Activated CD4-positive, CD25-positive, alpha-beta regulatory T cell treated with anti-CD3 and anti-CD28 coated beads, Interleukin-2, amount 50 U/mL, for 16 hours (primary cell): ENCODE results near the gene DCX.
"Not testable (repeated sequence)": the region's sequence is repeated elsewhere in the genome, so short reads cannot be mapped to it uniquely, and the experiment has no call there.

Experiments
- DNase-seq: peaks from one replicate; pipeline ENCODE4 v3.0.0-alpha.2; 2020; ENCODE audit warnings: low read depth, low spot score

Gene DCX

DNA sequence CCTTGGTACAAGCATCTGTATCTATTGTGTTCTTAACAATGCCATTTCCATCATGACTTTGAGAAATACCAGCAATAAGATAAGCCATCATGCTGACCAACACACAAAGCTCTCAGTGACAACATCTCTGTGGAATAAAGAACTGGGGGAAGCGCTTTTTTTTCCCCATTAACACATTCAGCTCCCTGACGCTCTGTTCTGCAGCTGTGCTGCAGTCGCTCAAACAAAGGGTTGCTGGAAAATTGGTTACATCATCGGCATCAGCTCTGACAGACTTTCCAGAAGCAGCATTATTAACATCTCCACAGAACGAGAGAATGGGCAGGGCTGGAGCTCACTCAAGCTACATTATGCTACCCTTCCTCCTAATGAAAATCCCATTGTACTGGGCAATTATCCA, 39.9 kb downstream of the DCX start:
- DNase-seq, result no peak

DNA sequence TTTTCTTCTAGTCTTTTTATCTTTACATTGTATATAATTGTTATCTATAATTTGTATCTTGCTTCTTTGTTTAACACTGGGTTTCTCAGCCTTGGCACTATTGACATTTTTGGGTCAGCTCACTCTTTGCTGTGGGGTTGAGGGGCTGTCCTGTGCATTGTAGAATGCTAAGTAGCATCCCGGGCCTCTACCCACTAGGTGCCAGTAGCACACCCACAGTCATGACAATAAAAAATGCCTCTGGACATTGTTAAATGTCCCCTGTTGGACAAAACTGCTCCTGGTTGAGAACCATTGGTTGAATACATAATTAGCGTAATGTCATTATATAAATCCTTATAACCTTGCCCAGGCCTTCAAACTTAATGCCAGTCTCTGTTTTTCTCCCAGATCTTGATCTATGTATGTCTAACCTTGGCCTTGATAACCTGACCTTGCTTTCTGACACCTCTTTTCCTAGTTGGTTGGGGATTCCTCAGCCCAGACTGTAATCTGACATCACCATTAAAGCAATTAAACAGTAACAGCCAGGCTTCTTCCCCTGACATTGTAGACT, 46.1 kb downstream of the DCX start:
- no peak for DNase-seq

DNA sequence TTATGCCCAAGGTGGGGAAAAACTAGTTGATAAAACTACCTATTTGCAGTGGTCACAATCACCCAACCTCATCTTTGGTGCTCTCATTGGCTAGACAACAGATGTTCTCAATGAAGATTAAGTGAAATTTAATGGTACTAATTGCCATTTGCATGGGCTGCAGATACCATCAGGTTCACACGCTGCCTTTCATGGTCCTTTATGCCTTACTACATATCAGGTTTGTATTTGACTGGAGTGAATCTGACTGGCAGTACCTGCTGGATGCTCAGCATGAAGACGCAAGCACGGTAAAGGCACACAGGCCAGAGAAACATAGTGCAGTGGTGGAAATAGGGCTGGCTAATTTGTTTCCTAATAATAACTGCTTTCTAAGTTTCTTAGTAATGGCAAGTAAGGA, 48.3 kb downstream of the DCX start:
- DNase-seq, result no peak

DNA sequence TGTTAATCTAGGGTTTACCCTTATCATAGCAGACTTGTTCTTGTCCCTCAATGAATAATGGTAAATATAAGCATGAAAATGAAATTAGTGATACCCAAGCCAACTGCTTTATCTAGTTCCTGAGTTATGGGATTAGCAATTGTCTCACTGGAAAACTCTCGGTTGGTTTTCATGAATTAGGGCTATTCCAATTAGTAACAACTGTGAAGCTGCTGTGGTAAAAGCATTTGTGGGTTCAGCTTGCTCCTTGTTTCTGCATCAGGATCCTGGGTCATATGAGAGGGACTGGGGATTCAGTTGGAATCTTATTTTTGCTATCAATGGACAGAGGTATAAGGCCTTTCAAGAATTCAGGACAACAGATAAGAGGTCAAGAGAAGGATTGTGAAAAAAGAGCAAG, 50.2 kb downstream of the DCX start:
- no peak for DNase-seq

DNA sequence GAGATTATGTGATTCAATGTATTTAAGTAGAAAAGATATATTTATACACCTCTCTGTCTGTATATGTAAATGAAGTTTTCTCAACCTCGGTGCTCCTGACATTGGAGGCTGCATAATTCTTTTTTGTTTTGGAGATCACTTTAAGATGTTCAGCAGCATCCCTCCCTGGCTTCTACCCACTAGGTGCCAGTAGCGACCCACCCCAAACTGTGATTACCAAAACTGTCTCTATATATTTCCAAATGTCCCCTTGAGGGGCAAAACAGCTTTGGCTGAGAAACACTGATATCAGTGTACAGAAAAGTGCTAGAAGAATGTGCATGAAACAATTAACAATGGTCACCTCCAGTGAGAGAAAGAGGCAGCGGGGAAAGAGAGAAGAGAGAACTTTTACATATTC, 51.2 kb downstream of the DCX start:
- no peak for DNase-seq

DNA sequence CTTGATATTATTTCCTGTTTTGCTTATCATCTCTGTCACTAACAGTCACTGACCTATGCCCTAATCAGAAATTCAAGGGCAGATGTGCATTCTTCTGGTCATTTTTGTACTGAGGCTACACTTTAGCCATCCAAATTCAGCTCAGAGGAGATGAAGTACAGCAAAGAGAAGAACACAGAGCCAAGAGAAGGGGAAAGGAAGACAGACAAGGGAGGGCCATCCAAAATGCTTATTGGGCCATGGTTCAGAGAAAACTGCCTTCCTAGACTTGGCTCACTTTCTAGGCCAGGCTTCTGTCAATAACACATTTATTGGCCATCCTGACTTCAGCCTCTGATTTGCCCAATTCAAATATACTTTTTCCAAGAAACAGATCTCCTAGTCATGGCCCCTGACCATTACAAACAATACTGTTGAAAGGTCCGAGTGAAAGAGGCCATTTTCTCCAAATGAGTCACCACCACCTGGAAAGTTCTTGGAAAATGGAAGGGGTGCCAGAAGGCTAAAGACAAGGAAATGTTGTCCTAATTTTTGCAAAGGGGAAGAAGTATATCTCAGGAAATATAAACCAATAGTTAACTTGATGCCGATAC, 56.4 kb downstream of the DCX start:
- no peak for DNase-seq

DNA sequence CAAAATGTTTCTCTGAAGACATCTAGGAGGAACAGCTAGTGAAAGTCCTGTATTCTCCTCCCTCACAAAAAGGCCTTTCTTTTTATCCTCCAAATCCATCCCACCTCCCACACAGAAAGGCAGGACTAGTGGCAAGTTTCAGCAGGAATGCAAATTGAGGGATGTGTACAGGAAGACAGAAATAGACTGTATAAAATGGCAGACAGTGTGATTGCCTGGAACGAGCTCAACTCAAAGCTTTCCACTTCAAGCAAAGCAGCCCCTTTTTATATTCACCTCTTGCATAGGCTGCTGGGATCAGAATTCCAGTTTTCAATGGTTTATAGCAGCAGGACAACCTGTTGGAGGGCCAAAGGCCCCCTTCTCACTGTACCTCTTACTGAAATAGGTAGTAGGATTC, 57.5 kb downstream of the DCX start:
- no peak for DNase-seq

DNA sequence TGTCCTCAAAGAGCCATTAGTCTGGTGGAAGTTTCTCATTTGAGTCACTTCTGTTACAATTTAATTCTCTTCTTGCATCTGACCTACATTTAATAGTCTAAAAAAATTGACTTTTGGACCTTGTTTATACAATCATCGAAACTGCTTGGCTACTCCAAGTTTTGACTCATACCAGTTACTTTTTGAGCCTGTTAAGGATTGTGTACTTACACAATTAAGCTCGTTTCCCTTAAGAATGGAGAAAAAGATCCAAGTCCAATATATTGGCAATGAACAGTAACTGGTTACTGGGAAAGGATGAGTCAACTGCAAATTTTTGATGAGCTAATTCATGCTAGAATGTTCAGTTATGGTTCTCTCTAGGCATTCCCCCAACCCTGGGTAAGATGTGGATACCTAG, 58.2 kb downstream of the DCX start:
- no peak for DNase-seq

DNA sequence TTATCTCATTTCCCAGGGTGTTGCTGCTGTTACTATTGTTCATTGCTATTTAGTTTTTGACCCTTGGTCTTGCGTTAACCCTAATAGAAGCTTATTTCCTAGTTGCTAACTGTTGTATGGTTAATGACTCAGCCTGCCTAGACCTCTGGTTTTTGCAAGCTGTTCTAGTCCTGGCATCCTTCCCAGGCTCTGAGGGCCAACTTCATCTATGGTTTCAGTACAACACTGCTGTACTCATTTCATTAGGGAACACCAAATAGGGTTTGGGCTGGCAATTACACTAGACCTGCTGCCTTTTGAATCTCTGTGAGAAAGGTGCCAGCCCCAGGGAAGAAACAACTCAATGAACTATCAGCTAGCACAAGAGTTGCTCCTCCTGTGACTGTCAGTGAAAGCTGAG, 59.6 kb downstream of the DCX start:
- no peak for DNase-seq

DNA sequence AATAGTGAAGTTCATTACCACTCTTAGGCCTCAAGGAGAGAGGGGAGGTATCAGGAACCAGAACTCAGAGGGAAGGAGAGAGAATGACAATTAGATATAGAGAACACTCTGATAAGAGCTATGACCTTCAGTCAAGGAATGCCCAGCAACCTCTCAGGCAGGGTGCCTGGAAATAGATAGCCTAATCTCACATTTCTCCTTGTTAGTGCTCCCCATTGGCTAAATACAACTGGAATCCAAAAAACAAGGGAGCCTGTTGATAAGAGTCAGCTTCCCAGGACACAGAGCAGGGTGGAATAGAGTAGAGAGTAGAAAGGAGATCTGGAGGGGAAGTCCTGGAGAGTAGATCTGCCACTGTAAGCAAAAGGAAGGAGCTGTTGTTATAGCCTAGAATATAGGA, 62.1 kb downstream of the DCX start:
- DNase-seq, result no peak

DNA sequence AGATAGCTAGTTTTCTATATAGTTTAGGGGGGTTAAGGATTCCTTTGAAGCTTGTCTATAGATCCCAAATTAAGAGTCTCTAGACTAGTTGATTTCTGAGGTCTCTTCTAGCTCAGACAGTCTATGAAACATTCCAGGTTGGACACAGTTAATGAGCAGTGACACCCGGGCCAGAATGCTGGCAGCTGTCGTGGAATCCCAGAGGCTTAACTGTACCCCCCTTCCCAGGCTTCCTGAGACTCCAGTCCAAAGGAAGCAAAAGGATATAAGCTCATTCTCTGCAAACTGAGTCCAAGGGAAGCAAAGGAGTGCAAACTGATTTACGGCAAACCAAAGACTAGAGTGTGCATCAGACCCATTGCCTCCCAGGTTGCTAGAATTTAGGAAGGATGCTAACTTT, 62.9 kb downstream of the DCX start:
- no peak for DNase-seq

DNA sequence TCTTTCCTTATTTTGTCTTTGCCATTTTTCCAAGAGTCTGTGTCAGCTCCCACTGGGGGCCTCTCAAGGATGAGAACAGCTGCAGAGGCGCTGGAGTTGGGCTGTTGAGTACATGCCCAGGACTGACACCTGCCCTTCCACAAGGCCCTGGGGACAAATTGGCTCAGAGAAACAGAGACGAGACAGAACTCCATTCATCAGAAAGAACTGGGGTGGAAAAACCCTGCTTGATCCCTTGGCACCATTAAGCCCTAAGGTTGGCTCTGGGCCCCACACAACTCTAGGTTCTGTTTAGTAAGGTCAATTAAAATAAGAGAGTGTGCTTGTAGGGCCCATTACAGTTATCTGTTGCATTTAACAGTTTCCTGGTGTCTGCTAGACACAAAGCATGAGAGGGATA, 63.6 kb downstream of the DCX start:
- DNase-seq, result no peak

DNA sequence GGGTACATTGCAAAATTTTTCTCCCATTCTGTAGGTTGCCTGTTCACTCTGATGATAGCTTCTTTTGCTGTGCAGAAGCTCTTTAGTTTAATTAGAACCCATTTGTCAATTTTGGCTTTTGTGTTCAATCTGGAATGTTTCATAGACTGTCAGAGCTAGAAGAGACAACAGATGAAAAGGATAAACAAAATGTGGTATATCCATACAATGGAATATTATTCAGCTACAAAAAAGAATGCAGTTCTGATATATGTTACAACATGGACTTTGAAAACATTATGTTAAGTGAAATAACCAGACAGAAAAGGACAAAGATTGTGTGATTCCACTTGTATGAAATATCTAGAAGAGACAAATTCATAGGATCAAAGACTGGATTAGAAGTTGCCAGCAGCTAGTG, 65.8 kb downstream of the DCX start:
- DNase-seq, result not testable (repeated sequence)

DNA sequence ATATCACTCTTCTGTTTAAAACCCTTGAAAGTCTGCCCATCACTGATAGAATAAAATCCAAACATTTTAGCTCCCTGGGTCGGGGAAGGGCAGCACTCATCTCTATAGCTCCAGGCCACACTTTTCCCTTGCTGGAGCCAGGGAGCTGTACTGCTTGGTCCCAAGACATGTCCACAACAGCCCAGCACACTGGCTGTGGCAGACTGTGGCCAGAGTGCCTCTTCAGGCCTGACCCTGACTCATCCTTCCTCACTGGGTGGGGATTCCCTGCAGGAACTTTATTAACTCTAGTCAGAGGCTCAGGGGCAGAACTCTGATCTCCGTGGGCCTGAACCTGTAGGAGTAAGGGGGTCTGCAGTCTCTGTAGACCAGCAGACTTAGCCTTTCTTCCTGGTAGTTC, 71.9 kb downstream of the DCX start:
- no peak for DNase-seq

DNA sequence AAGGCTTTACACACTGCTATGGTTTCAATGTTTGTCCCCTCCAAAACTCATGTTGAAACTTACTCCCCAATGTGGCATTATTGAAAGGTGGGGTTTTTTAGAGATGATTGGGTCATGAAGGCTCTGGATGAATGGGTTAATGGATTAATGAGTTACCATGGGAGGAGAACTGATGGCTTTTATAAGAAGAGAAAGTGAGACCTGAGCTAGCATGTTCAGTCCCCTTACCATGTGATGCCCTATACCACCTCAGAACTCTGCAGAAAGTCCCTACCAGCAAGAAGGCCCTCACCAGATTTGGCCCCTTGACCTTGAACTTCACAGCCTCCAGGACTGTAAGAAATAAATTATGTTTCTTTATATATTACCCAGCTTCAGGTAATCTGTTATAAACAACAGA, 72.8 kb downstream of the DCX start:
- DNase-seq, result no peak

DNA sequence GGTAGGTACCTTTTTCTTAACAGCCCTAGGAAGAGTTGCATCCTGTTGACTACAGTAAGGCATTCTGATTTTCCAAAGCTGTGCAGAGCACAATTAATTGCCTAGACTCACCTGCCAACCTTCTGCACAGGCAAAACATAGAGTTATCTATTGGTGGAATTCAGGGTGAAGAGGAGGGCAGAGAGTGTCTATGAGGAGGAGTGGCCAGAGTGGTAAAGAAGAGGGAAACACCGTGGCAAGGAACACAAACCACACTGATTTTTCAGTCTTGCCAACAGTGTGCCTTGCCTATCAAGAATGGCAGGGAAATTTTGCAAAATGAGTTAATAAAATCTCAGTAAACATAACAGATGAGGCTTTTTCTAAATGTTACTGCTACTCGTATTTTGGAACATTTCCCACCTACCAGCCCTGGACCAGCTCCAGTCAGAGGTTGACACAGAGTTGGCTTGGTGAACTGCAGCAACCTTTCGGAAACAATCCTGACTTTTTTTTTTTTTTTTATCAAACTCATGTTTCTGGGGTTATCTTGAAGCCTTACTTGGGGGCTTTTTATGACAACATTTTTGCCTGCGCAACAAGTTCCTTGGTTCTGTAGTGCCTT, 73.8 kb downstream of the DCX start:
- no peak for DNase-seq

DNA sequence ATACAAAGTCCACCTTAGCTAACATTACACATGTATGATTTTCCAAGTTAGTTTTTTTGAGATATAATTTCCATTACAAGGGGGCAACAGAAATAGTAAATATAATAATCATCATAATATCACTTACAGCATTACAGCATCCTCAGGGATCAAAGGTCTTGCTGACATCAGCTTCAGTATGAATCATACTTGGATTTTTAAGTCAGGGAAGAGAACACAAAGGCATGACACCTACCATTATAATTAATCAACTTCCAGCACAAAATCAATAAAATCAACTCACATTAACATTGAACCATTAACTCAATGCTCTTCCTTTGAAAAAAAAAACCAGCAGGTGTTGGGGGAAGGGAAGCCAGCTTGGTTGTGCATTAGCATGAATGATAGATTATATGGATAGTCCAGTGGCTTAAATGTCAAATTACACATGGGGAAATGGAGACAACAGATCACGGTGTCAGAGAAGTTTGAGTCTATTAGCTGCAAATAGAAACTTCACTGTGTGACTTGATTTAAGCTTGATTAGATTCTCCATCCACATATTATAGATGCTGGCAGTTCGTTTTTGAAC, 74.8 kb downstream of the DCX start:
- DNase-seq, result no peak

DNA sequence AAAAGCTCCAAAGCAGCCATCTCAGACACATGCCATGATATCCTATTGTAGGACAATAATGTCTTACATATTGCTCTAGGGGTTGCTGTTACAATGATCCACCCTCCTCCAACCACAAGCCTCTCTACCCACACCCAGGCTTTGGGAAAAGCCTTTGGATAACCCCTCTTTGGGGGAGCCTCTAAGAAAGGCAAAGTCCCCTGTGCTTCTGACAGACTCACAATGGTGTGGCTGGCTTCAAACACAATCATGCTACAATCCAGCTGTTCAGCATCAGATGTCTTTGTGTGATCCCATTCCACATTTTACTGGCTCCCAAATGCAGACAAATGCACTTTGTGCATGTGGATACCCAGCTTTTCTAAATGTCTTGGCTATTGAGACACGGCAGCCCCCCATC, 75.9 kb downstream of the DCX start:
- DNase-seq, result no peak

DNA sequence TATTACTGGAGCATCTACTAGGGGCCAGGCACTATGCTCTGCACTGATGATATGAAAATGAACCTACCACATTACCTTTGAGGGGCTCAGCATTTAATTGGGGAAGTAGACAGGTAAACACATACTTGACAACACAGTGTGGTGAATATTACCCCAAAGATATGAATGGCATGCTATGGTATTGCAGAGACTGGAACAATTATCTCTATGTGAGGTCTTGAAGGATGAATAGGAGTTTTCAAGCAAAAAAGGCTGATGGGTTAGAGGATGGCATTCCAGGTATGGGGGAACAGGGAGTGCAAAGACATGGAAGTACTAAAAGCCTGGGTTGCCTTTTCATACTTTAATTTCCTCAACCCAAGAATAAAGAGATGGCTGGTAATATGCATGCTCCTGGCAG, 82.6 kb downstream of the DCX start:
- DNase-seq, result no peak

DNA sequence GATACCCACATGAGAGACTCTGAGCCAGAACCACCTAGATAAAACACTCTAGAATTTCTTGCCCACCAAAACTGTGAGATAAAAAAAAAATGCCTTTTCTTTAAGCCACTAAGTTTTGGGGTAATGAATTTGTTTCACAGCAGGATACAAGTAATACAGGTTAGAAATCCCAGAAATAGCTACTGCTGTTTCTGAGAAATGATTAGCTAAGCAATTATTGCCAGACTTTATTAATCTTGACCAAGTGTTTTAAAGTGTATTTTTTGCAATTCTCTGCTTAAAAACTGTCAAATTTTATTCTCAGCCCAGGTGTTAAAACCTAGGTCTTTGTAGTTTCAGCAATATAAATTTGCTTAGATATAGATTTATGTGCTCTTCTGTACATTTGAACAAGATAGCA, 83.1 kb downstream of the DCX start:
- no peak for DNase-seq

DNA sequence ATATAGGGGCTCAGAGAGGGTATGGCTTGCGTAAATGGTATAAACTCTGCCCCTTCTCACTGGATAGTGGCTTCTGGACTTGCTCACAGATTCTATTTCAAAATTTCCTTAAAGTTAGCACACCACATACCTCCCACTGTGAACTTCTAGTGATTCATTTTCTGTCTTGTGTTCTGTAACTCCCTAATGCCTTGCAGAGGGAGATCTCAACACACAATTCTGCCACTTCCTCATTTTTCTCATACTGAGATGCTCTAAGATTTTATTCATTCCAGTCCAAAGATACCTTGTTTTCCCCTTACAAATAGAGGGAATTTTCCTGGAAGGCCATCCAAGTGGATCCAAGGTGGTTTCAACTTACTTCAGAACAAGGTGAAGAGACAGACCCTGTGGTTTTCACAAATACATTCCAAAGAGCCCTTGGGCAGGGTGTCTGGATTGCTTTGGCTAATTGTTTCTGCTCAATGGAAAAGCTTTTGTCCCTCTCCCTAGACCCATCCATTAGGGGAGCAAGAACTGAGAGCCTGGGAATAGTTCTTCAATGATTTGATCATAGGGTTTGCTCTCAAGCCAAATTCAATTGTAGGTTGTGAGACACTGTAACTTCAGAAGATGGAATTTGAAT, 89.6 kb downstream of the DCX start:
- no peak for DNase-seq

DNA sequence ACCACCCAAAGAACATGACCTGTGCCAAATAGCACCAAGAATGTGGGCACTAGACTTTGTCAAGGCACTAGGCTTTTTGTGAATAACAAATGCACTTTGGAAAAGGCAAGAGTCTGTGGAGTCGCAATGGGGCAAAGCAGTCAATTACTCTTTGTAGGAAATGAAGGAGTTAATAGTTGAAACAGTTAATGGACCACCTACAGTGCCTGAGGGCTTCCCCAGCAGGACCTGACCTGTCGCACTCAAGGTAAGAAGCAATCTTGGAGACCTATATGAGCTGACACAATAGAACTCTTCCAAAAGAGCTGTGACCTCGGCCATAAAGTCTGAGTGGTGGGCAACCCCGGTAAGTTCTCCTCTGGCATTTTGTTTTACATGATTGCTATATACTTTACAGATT, 92.5 kb downstream of the DCX start:
- no peak for DNase-seq

DNA sequence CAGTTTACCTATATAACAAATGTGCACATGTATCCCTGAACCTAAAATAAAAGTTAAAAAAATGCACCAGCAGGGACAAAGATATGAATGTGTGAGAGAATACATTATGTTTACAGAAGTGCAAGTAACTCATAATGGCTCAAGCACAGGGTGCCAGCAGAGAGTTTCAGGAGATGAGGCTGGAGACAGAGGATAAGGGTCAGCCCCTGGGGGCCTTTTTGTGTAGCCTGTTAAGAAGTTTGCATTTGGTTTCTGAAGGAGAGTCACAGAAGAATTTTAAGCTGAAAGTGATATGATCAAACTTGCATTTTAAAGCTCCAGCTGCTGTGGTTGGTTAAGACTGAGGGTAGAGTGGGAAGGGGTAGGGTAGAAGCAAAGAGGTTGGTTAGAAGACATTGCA, 93.1 kb downstream of the DCX start:
- no peak for DNase-seq
